GDM1 (cell line): ENCODE results near the gene KCTD15.

Experiments
- DNase-seq: peaks from one replicate; lab custom pipeline; 2025; lab: John Stamatoyannopoulos, UW

Gene KCTD15

DNA sequence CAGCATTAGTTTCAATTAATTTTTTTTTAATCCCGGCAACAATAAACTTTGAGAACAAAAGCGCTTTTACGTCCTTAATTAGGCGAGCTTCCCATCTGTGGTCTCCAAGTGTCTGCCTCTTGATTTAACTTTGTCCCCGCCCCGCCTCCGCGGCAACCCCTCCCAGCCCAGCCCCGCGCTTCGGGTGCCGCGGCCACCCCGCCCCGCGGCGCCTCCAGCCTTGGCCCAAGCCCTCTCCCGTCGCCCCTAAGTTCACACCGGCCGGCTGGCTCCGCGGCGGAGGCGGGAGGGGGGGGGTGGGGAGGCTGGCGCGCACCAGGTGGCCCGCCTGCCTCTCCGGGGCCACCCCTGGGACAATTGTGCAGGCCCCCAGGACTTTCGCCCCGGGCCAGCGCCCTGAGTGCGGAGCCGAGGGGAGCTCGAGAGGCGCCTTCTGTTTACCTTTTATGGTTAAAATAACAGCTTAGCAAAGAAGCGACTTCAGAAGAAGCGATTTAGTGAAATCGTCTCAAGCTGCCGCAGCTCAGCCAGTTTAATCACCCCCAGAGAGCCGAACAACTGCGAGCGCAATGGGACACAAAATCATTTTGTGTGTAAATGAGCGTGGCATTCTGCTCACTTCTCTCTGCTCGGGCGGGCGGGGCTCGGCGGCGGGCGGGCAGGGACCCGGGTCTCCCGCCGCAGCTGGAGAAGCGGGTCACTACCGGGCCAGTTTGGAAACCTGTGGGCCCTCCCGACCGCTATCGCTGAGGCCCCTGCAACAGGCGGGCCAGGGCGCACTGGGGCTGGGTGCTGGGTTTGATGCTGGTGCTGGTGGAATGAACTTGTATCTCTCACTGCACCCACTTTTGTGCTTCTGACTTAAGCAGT is 1.4 kb downstream of the KCTD15 start:
- no peak for DNase-seq

DNA sequence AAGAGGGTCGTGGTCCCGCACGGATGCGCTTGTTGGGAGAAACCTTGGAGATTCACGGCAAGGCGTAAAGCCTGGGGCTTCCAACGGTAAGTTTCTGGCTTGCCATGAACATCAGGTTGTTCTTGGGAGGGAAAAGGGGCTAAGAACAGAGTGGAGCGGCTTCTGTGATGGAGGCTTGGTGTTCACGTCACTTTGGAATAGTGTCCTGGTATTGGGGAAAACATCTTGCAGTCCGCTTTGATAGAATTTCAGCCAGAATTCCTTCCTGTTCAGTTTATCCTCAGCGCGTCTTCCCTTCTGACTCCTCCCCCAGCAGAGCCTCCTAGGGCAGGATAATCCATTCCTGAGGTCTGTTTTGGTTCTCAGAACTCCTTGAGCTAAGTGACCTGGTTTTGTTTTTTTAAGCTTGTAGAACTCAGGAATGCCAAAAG is 2.0 kb downstream of the KCTD15 start:
- DNase-seq, result no peak

DNA sequence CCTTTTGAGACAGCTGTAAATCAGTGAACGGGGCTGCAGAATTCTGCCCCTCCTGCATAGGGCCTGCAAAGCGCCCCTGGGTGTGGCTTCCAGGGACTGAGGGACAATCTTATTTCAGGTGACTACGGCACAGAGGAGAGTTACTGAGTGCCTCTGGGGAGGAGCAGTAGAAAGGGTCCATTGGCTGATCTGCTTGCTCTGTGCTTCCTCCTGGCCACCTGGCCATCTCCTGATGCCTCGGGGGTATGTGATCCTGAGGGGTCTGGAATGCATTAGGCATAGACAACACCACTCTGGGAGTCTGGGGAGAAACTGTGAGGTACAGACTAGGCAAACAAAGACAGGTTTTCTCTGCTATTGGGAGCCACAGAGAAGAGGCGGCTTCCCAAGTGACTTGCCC is 2.8 kb downstream of the KCTD15 start:
- DNase-seq, result no peak

DNA sequence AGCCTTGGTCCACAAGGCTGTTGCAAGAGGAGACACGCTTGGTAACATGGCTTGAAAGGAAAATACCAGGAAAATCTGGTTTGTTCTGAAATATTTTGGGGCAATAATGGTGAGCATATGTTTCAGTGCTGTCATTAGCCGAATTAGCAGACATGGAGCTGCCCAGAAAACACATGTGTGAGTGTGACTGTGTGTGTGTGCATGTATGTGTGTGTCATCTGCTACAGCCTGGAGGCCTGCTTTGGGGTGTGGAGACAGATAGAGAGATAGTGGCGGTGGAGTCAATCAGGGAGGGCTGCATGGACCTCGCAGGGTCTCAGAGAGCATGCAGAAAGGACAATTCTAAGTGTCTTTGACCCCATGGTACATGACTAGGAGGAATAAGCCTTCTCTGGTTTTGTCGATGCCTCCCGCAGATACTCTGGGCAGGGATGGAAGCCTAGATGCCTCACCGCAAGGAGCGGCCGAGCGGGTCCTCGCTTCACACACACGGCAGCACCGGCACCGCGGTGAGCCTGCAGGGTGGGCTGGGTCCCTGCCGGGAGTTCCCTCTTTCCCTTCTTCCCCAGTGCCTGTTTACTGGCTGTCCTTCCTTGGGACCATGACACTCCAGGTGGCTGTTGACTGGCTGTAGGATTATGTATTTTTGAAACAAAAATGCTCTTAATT is 3.5 kb downstream of the KCTD15 start:
- DNase-seq, result no peak

DNA sequence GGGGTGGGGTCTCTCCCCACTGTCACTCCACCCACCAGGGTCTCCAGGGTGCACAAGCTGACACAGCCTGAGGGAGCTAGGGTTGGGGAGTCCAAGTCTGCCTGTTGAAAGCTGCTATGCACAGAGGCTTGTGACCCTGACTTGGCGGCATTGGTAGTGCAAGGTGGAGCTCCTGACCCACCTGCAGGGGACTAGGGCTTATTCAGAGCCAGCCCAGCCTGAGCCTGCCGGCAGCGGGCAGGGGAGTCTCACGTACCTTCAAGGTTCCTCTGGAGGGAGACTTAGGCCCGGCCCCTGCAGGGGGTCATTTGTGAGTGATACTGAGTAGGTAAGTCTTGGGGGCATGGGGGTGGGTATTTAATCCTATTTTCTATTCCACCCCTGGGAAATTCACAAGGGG is 4.7 kb downstream of the KCTD15 start:
- DNase-seq, result no peak

DNA sequence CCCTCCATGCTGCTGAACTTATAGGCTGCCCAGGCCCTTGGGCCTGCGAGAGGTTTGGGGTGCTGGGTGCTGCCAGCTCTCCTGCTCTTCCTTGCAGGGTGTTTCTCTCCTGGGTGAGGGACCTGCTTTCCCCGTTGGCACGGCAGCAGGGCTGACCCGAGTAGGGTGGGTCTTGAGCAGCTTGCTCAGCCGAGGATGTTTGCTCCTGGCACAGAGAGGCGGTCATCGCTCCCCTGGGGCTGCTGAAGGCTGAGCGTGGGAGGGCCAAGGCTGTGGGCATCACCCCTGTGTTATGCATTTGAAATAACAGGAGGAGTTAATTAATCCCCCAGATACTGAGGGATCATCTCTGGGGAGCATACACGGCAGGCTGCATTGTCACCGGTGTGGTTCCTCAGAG is 5.3 kb downstream of the KCTD15 start:
- DNase-seq, result no peak

DNA sequence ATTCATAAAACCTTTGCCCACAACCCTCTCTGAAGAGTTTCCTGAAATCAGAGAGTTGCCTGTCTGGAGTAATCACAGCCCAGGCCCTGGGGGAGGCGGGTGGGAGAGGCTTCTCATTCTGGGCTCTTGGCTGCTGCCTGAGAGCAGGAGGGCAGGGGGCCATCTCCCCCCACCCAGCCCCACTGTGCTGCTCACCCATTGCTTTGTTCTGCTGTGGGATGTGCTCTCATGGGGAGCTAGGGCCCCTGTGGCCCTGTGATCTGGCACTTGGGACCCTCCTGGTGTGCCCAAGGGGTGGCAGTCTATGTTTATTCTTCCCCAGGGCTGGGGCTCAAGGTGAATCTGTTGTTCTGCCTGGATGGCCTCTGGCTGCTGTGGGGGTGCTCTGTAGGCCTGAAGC is 6.1 kb downstream of the KCTD15 start:
- DNase-seq, result no peak

DNA sequence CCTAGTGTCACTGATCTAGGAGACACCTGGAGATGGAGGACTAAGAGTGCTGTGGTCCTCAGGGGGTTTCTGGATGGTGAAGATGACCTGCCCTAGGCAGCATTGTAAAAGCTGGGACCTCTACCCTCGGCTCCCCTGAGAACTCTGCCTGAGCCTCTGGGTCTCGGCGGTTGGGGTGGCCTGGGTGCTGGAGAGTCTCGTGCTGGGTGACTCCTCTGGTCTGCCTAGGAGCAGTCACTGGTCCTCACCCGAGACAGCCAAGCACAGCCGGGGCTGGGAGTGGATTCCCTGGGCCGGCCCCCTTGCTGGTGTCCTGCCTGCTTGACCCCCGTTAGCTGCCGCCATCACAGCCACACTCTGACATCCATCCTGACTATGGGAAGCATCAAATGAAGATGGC is 6.7 kb downstream of the KCTD15 start:
- no peak for DNase-seq

DNA sequence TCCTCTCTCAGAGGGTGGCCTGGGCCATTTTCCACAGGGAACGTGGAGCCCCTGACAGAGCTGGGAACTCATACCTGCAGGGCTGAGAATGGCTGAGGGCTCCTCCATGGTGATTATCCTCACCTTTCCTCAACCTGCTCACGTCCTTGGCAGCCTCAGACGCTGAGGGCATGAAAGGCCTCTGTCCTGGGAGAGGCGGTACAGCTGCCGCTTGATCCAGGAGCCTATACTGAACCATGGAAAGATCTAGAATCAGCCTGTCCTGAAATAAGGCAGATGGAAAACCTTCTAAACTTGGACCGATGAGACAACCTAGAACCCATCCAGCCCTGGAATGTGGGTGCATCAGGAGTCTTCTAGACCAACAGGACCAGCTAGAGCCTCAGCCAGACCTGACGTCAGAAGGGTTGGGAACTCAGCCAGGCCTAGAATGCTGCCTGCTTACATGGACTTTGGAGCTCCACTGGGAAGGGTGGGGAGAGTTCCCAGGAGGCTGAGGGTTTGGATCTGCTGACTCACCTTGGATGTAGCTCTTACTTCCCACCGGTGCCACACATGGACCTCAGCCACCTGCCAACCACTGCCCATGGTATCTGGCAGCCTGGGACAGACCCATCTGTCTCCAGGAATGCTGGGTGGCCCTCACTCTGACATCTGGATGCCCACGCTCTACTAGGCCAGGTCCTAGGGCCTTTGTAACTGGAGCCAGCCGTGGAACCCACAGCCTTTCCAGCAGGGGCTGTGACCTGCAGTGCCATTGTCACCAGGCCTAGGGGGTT is 7.5 kb downstream of the KCTD15 start:
- no peak for DNase-seq

DNA sequence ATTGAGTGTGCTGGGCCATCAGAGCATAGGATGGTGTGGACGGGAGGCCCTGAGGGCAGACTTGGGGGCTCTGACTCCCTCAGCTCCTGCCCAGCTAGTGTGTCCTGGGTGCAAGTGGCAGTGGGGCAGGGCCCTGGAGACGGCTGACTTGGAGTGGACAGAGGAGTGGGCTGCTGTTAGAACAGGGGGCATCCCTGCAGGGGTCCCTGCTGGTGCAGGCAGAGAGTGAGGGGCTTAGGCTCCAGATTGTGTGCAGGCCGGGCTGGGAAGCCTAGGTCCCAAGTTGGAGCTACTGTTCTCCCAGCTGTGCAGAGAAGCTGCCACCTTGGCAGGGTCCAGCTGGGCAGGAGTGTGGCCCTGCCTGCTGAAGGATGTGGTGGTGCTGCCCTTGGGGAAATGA is 8.6 kb downstream of the KCTD15 start:
- DNase-seq, result no peak

DNA sequence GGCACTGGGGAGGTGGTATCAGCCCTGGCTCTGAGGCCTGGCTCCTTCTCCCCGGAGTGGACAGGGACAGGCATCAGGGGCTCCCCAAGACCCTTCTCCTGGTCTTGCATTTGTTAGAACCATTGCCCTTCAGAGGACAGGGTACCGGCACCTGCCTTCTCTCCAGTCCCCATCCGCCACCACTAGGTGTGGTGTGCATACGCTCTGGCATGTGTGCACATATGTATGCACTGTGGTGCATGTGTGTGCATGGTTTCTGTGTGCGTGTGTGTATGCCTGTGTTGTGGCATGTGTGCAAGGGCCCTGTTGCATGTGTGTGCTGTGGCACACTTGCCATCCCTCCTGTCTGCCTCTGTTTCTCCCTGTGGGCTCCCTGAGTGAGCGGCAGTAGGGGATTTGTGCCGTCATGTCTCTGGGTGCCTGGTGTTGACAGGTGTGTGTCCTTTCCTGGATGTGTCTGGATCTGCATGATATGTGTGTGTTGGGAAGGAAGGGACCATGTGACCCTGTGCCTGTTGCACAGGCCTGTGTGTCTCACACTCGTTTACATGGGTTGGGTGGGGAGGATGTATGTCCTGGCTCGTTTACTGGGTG is 9.3 kb downstream of the KCTD15 start:
- DNase-seq, result no peak

DNA sequence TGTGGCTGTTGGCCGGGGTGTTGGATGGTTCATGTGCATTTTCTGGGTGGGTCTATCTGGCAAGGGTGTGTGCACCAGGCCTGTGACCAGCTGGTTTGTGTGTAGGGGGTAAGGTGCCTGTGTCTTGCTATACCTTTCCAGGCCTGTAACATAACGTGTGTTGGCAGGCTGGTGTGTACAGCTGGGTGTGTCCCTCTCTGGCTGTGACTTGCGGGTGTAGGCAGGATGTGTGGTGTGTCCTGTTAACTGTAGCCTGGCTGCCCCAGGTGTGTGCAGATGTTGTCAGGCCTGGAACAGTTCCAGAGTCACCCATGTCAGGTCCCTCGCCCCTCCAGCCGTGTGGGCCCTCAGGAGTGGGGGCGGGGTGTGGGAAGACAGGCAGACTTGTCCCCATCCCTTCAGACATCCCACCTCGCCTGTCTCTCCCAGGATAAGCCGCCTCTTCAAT is 9.8 kb downstream of the KCTD15 start:
- DNase-seq, result no peak

DNA sequence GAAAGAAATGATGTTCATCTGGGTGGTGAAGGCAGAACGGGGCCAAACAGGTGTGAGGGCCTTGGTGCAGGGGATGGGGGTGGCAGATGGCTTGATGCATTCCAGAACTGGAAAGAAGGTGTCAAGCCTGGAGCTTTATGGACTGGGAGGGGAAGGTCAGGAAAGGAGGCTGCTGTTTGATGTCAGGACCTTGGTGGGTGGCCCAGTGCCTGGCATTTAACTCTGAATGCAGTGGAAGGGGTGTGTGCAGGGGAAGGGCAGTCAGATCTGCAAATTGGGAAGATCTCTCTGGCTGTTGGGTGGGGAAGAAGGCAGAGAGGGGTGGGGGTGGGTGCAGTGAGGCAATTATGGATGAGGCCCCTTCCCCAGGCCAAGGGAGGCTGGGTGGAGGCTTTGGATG is 11.7 kb downstream of the KCTD15 start:
- DNase-seq, result no peak

DNA sequence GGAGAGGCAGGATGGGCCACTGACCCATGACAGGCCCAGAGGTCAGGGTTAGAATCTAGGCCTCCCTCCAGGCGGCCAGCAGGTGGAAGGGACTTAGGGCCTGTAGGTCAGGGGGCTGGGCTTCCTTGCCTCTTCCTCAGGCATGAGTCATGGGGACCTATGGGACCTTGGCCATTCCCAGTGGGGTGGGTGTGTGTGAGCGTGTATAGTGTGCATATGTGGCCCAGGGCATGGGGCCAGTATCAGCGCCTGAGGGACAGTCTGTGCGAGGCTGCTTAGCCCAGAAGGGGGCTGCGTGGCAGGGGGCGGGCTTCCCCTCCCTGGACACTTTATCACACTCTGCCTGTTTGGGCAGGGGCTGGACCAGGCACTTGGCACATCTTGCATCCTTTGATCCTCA is 13.3 kb downstream of the KCTD15 start:
- no peak for DNase-seq

DNA sequence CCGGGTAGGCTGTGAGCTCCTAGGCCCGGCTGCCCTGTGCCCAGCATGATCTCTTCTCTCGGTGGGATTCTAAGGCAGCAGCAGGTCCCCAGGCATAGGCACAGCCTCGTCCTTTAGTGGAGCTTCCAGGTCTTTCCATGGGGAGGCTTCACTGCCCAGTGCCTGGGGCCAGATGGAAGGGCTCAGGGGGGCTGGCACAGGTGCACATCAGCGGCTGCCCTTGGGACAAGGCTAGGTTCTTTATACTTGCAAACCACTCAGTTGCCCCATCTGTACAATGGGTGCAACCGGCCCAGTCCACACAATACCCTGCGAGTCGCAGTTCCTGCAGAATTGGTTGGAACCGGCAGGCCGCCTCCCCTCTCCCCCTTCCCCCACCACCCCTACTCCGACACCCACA is 14.2 kb downstream of the KCTD15 start:
- DNase-seq, result no peak

DNA sequence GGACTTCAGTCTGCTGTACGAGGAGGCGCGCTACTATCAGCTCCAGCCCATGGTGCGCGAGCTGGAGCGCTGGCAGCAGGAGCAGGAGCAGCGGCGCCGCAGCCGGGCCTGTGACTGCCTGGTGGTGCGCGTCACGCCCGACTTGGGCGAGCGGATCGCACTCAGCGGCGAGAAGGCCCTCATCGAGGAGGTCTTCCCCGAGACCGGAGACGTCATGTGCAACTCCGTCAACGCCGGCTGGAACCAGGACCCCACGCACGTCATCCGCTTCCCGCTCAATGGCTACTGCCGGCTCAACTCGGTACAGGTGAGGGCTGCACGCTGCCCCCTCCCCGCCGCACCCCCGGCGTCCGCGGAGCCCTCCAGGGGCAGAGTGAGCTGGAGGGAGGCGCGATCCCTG is 14.6 kb downstream of the KCTD15 start:
- DNase-seq, result no peak

DNA sequence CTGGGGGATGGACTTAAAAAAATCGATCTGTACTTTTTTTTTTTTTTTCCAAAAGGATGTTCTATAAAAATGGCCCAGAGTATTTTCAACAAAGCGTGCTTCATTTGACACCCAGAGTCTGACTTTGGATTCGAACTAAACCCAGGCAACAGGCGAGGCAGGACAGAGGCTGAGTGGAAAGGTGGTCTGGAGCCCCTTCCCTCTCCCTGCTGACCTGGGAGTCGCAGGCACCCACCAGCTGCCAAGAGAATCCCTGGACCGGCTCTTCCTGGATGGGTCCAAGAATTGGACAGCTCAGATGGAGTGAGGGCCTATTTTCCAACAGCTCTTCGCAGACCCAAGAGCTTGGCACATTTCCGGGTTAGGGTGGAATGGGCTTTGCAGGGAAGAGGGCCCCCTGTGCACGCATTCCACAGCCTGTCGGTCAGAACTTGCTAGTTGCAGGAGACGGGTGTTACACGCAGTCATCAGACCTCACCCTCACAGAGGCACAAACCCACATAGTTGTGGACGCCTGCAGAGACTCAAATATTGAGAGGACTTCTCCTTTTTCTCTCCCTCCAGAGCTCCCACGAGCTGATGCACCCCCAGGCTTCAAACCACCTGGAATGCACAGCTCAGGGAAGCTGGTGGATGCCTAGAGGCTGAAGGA is 15.2 kb downstream of the KCTD15 start:
- no peak for DNase-seq

DNA sequence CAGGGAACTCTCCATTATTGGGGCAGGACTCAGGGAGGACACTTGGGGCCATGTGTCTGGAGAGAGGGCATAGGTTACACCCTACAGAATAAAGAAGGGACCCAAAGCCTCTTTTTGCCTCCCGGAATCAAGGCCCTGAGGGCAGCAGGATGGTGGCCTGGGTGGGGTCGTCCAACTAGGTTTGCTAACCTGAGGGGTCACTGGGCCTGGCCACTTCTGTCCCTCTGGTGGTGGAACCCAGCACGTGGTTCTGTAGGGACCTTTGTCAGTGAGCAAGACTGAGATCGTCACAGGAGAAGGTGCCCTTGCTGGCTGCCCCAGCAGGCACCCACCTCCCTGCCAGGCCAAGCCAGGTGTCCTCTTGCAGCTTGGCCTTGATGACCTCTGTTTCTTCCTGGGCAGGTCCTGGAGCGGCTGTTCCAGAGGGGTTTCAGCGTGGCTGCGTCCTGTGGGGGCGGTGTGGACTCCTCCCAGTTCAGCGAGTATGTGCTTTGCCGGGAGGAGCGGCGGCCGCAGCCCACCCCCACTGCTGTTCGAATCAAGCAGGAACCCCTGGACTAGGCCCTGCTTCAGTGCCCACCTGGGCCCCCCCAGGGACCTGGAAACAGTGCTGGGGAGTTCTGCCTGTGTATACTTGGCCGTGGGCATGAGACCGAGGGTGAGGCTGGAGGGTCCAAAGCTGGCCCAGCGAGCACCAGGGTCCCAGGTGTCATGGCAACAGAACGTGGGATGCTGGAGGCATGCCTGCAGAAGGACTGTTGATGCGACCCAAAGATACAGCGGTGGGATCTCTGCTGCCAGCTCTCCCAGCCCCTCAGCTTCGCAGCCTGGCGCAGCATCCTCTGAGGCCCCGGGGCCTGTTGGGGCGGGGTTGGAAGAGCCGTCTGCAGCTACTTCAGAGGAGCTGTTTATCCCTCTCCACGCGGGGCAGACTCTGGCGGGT is 16.0 kb downstream of the KCTD15 start:
- DNase-seq, result no peak

DNA sequence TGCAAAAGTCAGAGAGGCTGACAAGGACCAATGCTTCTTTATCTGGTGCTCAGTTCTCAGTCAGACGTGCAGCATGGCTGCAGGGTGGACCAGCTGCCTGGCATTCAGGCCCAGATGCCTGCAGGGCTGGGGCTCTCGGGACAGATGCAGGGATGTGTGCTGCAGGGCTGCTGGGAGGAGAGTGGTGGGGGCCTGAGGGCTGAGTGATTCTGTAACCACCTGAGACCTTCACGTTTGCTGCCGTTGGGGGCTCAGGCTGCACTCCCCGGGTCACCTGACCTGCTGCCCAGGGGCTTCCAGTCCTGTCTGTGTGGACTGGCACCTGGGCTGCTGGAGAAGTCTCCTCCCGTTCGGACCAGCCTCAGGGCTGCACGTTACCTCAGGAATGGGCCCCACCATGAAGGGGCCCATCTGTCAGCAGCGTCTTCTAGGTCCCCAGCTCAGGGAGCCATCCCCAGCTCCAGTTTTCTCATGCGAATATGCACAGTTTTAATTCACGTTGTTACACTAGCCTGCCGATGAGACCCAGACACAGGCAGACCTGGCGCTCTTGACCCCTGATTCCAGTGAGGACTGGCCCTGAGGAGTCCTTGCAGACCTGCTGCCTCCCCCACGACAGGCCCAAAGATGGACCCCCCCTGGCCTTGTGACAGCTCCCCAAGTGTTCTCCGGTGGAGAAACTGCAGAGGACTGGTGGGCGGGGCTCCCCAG is 16.9 kb downstream of the KCTD15 start:
- no peak for DNase-seq
